ENCODE data around the gene PPM1H.
A peak's percentile ranks its signal among the peaks of the same experiment; 100 is the strongest.

PPM1H gene

DNA sequence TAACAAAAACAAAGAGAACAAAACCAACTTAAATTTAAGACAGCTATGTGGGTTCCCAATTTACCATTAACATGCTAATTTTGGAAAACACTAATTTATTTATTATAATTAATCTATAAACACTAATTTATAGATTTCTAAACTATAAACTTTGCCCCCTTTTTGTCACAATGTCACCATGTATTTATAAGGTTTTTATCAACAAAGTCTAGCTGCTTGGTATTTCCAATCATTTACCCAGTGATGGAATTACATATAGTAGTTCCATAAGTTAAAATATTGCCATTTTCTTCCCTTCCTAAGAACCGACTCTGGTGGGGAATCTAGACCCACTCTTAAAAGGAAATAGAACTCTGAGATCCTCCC, 140.7 kb downstream of the PPM1H start:
- DNase-seq (ENCODE audit: low read depth) = no peak

DNA sequence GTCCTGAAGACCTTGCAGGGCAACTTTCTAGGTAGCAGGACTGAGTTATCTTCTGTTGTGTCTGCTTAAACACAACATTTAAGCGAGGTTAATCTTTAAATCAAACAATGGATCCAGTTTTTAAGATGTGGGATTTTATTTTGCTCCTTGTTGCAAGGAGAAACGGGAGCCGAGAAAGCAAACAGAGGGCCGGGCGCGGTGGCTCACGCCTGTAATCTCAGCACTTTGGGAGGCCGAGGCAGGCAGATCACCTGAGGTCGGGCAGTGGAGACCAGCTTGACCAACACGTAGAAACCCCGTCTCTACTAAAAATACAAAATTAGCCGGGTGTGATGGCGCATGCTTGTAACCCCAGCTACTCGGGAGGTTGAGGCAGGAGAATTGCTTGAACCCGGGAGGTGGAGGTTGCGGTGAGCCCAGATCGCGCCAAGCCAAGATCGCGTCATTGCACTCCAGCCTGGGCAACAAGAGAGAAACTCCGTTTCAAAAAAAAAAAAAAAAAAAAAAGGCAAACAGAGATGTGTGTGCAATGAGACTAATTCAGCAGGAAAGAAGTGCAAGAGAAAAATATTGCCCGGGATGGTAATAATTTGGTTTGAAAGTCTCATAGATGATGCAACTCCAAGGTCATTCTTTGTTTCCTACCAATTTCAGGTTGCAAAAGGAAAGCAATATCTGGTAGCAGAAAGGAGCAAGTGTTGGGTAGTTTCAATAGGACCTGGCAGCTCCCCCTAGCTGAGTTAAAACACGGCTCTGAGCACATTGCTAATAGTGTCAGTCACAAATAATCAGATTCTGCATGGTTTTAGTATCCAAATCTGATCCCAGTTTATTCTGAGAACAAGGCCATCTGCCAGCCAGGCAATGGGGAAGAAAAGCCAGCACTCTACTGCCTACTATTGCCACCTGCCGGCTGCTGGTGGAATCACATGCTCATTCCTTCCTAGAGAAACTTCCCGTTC, 141.4 kb downstream of the PPM1H start:
- DNase-seq (ENCODE audit: low read depth) = peak; percentile 58

GRCh38 chr12:62792236-62792870, 142.6 kb downstream of the PPM1H start:
- no peak for DNase-seq (ENCODE audit: low read depth)

DNA sequence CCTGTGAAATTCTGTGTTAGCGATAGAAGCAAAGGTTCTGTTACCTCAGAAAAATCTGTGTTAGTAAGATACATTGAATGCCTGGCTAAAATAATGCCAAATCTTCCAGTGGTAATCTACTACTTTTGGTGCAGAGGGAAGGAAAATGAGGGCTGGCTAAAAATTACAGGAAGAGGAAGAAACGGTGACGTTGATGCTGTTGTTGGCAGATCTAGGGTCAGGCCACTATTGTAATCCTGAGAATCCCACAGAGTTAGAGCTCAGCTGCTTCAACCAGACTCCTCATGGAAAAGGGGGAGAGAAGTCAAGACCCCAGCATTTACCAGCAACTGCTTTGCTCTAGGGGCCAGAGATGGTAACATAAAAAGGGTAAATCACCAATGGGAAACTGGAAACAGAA, 145.1 kb downstream of the PPM1H start:
- DNase-seq (ENCODE audit: low read depth) = no peak

- DNase-seq (ENCODE audit: low read depth) = no peak
Measured at GRCh38 chr12:62787611-62788010, 147.3 kb downstream of the PPM1H start.

- no peak for DNase-seq (ENCODE audit: low read depth)
Measured at GRCh38 chr12:62787023-62787422, 147.9 kb downstream of the PPM1H start.

DNA sequence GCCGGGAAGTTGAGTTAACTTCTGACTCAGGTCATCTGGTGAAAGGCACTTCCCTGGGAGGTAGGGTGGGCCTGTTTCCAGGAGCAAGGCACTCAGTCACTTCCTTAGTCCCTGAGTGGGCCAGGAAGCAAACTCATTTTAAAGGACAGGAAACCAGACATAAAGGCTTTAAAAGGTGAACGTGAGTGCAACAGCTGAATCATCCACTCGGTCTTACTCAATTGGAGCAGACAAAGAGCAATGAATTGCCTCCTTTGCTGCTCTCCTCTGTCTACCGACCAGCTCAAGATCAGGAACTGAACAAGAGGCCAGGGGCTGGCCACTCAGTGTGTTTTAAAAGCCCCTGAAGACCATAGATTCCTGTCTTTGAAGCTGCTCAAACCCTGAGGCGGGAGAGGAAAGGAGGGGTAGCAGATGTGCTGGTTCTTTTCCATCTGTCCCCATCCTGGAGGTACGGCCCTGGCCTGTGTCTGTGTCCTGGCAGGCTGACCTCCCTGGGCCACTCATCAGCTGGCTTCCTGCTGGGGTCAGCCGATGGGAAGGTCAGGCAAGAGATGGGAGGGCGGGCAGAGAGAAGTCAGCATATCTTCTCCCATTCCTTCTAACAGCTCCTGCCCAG, 148.9 kb downstream of the PPM1H start:
- DNase-seq (ENCODE audit: low read depth) = no peak

- DNase-seq (ENCODE audit: low read depth) = no peak
Measured at GRCh38 chr12:62784576-62784975, 150.4 kb downstream of the PPM1H start.

- DNase-seq (ENCODE audit: low read depth) = no peak
Measured at GRCh38 chr12:62783881-62784280, 151.1 kb downstream of the PPM1H start.

DNA sequence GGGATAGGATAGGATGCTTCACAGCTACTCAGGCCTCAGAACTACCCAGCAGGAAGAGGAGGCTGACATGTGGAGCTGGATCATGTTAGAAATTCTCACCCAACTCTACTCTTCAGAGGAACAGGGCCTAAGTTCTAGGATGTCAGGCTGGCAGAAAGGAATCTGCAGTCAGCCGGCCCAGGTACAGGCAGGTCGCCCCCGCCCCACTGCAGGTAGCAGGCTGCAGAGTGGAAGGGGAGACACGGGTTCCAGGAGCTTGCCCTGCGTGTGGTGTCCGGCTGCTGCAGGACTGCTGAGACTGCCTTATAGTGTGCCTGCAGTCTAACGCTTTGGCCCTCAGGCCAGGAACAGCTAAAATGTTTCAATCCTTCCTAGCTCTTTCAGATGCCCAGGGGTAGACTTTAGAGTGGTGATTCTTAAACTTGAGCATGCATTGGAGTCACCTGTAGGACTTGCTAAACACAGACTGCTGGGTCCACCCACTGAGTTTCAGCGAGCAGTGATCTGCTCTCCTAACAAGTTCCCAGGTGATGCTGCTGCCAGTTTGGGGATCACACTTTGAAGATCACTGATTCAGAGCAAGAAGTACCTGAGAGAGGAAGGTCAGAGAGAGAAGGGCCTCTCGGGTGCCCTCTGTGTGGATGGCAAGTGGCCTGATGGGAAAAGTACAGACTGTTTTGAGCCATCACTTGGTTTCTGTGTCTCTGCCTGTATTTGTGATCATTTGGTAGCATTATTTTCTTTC, 153.6 kb downstream of the PPM1H start:
- DNase-seq (ENCODE audit: low read depth) = no peak

DNA sequence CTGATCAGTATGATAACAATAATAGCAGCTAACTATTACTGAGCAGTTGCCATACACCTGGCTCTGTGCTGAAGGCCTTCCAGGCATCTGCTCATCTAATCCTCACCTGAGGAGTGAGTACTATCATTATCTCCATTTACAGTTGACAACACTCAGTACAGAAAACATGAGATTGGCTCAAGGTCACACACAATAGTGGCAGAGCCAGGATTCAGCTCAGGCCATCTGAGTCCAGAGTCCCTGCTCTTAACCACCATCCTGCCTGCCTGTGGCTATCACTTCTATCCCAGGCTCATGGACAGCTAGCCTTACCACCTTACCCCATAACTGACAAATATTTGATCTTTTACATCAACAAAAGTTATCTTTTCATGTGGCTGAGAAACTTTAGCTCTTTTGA, 155.5 kb downstream of the PPM1H start:
- no peak for DNase-seq (ENCODE audit: low read depth)

DNA sequence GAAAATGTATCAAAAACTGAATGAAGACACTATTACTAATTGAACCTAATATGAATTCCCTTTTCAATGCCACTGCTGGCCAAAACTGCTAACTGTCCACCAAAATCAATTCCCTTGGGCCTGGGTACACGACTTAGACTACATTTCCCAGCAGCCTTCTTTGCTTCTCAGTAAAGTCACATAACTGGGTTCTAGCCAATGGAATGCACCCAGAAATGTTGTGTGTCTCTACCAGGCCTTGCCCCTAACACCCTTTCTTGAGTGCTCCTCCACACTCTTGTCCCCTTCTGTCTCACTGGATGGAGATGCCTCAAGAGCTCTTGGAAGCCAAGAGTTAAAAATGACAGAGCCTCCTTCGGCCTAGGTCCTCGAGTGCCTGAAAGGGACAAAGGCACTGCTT, 156.8 kb downstream of the PPM1H start:
- no peak for DNase-seq (ENCODE audit: low read depth)

- no peak for DNase-seq (ENCODE audit: low read depth)
Measured at GRCh38 chr12:62776997-62777396, 158.0 kb downstream of the PPM1H start.

GRCh38 chr12:62776575-62776974, 158.4 kb downstream of the PPM1H start:
- DNase-seq (ENCODE audit: low read depth) = no peak

DNA sequence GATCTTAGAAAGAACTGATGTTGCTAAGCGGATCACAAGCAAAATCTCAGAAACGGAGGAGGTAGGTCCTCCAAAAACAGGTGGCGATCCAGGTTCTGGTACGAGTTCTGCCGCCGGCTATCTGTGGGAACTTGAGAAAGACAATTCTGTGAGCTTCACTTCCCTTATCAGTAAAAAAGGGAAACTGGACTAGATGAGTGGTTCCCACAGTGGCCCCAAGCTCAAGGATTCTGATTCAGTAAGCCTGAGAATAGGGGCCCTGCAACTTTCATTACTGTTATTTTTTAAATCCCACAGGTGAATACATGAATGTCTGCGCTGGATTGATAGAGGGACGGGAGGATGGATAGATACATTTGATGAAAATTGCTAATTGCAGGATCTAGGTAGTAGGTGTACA, 160.2 kb downstream of the PPM1H start:
- DNase-seq (ENCODE audit: low read depth) = no peak

GRCh38 chr12:62772416-62772955, 162.5 kb downstream of the PPM1H start:
- DNase-seq (ENCODE audit: low read depth) = no peak

GRCh38 chr12:62771828-62772227, 163.1 kb downstream of the PPM1H start:
- no peak for DNase-seq (ENCODE audit: low read depth)

- DNase-seq (ENCODE audit: low read depth) = no peak
Measured at GRCh38 chr12:62770381-62770780, 164.6 kb downstream of the PPM1H start.

GRCh38 chr12:62769076-62769619, 165.8 kb downstream of the PPM1H start:
- DNase-seq (ENCODE audit: low read depth) = no peak

GRCh38 chr12:62767946-62768345, 167.0 kb downstream of the PPM1H start:
- DNase-seq (ENCODE audit: low read depth) = no peak

DNA sequence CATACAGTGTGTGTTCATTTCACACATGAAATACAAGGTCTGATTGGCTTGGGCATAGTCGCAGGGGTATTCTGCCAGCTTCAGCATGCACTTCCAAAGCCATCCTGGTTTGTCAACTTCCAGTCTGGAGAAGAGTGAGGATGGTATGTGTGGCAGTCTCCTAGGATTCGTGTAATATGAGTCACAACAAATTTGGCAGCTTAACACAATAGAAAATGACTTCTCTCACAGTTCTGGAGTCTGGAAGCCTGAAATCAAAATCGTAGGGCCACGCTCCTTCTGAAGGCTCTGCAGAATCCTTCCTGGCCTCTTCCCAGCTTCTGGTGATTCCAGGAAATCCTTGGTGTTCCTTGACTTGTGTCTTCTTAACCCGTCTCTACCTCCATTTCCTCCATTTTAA, 167.5 kb downstream of the PPM1H start:
- DNase-seq (ENCODE audit: low read depth) = no peak

GRCh38 chr12:62766496-62766895, 168.5 kb downstream of the PPM1H start:
- DNase-seq (ENCODE audit: low read depth) = no peak
